ENCODE measurements around the gene MCF2L2.

MCF2L2 gene

GRCh38 chr3:183142199-183142598, 286.2 kb downstream of the MCF2L2 start:
- FAIRE-seq (no peak), DNase-seq (ENCODE audit: insufficient read length, low spot score) (no peak)
- TF ChIP-seq POLR2A (IDR thresholded peaks at IDR 0.05; ENCODE audit: low read depth, low read length) (no peak), POU2F2 (IDR thresholded peaks at IDR 0.05; ENCODE audit: low read depth, low read length) (no peak), TAF1 (IDR thresholded peaks at IDR 0.05; ENCODE audit: low read depth, low read length) (no peak), POLR2AphosphoS5 (IDR thresholded peaks at IDR 0.05; ENCODE audit: low read depth, low read length) (no peak), PAX5 (IDR thresholded peaks at IDR 0.05; ENCODE audit: insufficient read depth, low read length, severe bottlenecking) (no peak), SPI1 (IDR thresholded peaks at IDR 0.05; ENCODE audit: low read depth, low read length) (no peak)

- no peak for FAIRE-seq
- TF ChIP-seq POU2F2 (IDR thresholded peaks at IDR 0.05; ENCODE audit: low read depth, low read length) = no peak
- no peak for TF ChIP-seq SPI1 (IDR thresholded peaks at IDR 0.05; ENCODE audit: low read depth, low read length)
- no peak for TF ChIP-seq POLR2A (IDR thresholded peaks at IDR 0.05; ENCODE audit: low read depth, low read length)
- no peak for TF ChIP-seq TAF1 (IDR thresholded peaks at IDR 0.05; ENCODE audit: low read depth, low read length)
- no peak for TF ChIP-seq POLR2AphosphoS5 (IDR thresholded peaks at IDR 0.05; ENCODE audit: low read depth, low read length)
- TF ChIP-seq PAX5 (IDR thresholded peaks at IDR 0.05; ENCODE audit: insufficient read depth, low read length, severe bottlenecking) = no peak
- DNase-seq (ENCODE audit: insufficient read length, low spot score) = no peak
These were observed 293.6 kb downstream of the MCF2L2 start for GRCh38 chr3:183134844-183135243.

- no peak for FAIRE-seq
- no peak for TF ChIP-seq SPI1 (IDR thresholded peaks at IDR 0.05; ENCODE audit: low read depth, low read length)
- TF ChIP-seq POU2F2 (IDR thresholded peaks at IDR 0.05; ENCODE audit: low read depth, low read length) = no peak
- no peak for TF ChIP-seq PAX5 (IDR thresholded peaks at IDR 0.05; ENCODE audit: insufficient read depth, low read length, severe bottlenecking)
- no peak for TF ChIP-seq POLR2A (IDR thresholded peaks at IDR 0.05; ENCODE audit: low read depth, low read length)
- no peak for TF ChIP-seq POLR2AphosphoS5 (IDR thresholded peaks at IDR 0.05; ENCODE audit: low read depth, low read length)
- TF ChIP-seq TAF1 (IDR thresholded peaks at IDR 0.05; ENCODE audit: low read depth, low read length) = no peak
These were observed 296.0 kb downstream of the MCF2L2 start for GRCh38 chr3:183132409-183132808.

DNA sequence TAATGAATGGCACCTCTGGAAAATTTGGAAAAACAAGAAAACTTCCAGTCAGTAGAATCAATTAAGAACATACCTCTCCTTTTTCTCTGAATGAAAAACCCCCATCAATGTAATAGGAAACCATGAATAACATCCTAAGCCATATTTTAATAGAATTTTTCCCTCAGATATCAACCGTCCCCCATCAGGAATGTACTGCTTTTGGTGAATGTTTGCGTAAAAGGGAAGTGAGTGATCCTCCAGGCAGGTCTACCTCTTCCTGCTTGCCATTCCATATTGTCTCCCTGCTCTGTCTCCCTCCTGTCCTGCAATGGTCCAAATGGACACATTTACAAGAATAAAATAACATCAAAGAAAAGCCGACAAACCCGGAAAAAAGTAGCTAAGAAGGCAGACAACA, 296.7 kb downstream of the MCF2L2 start:
- DNase-seq (ENCODE audit: insufficient read length, low spot score) (no peak), FAIRE-seq (no peak)
- TF ChIP-seq PAX5 (IDR thresholded peaks at IDR 0.05; ENCODE audit: insufficient read depth, low read length, severe bottlenecking) (no peak), POLR2A (IDR thresholded peaks at IDR 0.05; ENCODE audit: low read depth, low read length) (no peak), POU2F2 (IDR thresholded peaks at IDR 0.05; ENCODE audit: low read depth, low read length) (no peak), SPI1 (IDR thresholded peaks at IDR 0.05; ENCODE audit: low read depth, low read length) (no peak), TAF1 (IDR thresholded peaks at IDR 0.05; ENCODE audit: low read depth, low read length) (no peak), POLR2AphosphoS5 (IDR thresholded peaks at IDR 0.05; ENCODE audit: low read depth, low read length) (no peak)

More at GRCh38 chr3:183132409-183132808, 296.0 kb downstream of the MCF2L2 start:
- DNase-seq (ENCODE audit: insufficient read length, low spot score) = no peak

DNA sequence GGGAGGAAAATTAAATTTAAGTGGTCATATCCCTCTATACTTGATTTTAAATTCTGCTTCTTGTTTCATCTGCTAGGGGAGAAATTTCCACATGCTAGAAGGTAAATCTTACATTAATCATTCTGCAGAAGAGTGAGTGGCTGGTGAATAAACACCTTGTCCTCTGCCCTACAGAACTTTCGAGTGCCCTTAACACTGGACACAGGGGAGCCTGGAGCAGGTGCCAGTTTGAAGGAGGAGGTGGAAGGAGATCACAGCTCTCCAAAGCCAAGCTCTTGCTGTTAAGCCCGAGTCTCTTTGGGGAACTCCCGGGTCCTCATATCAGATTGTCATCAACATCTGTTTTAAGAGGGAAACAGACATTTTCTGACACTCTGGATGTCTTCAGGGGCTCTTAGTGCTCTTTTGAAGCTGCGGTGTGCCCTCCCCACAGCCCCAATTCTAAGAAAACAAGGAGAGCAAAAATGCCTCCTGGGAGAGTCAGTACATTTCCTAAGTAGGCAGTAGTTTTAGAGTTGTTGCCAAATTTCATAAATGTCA, 297.2 kb downstream of the MCF2L2 start:
- TF ChIP-seq SPI1 (IDR thresholded peaks at IDR 0.05; ENCODE audit: low read depth, low read length) = no peak
- TF ChIP-seq TAF1 (IDR thresholded peaks at IDR 0.05; ENCODE audit: low read depth, low read length) = no peak
- no peak for TF ChIP-seq PAX5 (IDR thresholded peaks at IDR 0.05; ENCODE audit: insufficient read depth, low read length, severe bottlenecking)
- TF ChIP-seq POU2F2 (IDR thresholded peaks at IDR 0.05; ENCODE audit: low read depth, low read length) = no peak
- TF ChIP-seq POLR2A (IDR thresholded peaks at IDR 0.05; ENCODE audit: low read depth, low read length) = no peak
- TF ChIP-seq POLR2AphosphoS5 (IDR thresholded peaks at IDR 0.05; ENCODE audit: low read depth, low read length) = no peak
- DNase-seq (ENCODE audit: insufficient read length, low spot score) (no peak), FAIRE-seq (no peak)

DNA sequence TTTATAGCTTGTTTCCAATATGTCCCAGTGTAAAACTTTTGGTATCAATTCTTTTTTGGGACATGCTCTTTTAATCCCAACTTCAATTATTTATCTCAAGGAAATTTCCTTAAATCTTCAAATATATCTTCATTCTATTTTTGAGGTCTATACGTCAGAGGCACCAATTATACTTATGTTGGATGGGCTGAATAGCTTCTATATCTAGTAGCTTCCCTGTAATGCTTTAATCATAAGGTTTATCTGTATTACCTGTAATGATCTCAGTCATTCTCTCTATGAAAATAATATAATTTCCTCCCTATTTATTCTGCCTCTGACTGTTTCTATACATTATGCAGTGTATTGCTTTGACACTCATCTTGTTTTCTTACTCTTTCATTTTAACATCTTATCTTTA, 299.2 kb downstream of the MCF2L2 start:
- DNase-seq (ENCODE audit: insufficient read length, low spot score) = no peak
- no peak for TF ChIP-seq POLR2A (IDR thresholded peaks at IDR 0.05; ENCODE audit: low read depth, low read length)
- no peak for TF ChIP-seq POU2F2 (IDR thresholded peaks at IDR 0.05; ENCODE audit: low read depth, low read length)
- no peak for TF ChIP-seq PAX5 (IDR thresholded peaks at IDR 0.05; ENCODE audit: insufficient read depth, low read length, severe bottlenecking)
- TF ChIP-seq POLR2AphosphoS5 (IDR thresholded peaks at IDR 0.05; ENCODE audit: low read depth, low read length) = no peak
- no peak for TF ChIP-seq TAF1 (IDR thresholded peaks at IDR 0.05; ENCODE audit: low read depth, low read length)
- TF ChIP-seq SPI1 (IDR thresholded peaks at IDR 0.05; ENCODE audit: low read depth, low read length) = no peak
- no peak for FAIRE-seq

- DNase-seq (ENCODE audit: insufficient read length, low spot score) = no peak
- TF ChIP-seq POLR2AphosphoS5 (IDR thresholded peaks at IDR 0.05; ENCODE audit: low read depth, low read length) (no peak), TAF1 (IDR thresholded peaks at IDR 0.05; ENCODE audit: low read depth, low read length) (no peak), POU2F2 (IDR thresholded peaks at IDR 0.05; ENCODE audit: low read depth, low read length) (no peak), PAX5 (IDR thresholded peaks at IDR 0.05; ENCODE audit: insufficient read depth, low read length, severe bottlenecking) (no peak), SPI1 (IDR thresholded peaks at IDR 0.05; ENCODE audit: low read depth, low read length) (no peak), POLR2A (IDR thresholded peaks at IDR 0.05; ENCODE audit: low read depth, low read length) (no peak)
- FAIRE-seq = no peak
These were observed 299.7 kb downstream of the MCF2L2 start for GRCh38 chr3:183128709-183129108.

All from GM12891 (cell line).